H1 (cell line): ENCODE results near the gene CHI3L2. TPM values are rescaled to one million over a fixed set of nuclear protein-coding genes. Genes with fewer than 3 reads are reported as not detected.

Experiments
- CREB1 ChIP-seq: IDR thresholded peaks from 2 replicates; pipeline ENCODE4 v1.6.1; 2012; ENCODE audit warnings: inconsistent platforms
- NRF1 ChIP-seq: IDR thresholded peaks from 2 replicates; pipeline ENCODE4 v1.6.1; 2011; ENCODE audit warnings: mild to moderate bottlenecking, low read depth, low read length, improper control_type of control experiment
- polyA plus RNA-seq, 7 experiments: library from polyadenylated mRNA; depleted of rRNA in 3 of 7; stranded (reverse) in 5 of 7; unstranded in 2 of 7; fragments of >200 nt in 5 of 7; fragments of 200-250 nt in 2 of 7; gene quantifications; 1 replicate in 5 of 7; 2 replicates in 1 of 7; 4 replicates in 1 of 7; pipeline versions ENCODE4 v1.2.1 to v1.2.3, GENCODE V29; 2011 to 2013; ENCODE audit warnings: missing spikeins in 2 of 7, mixed read lengths in 2 of 7
- total RNA-seq: library from RNA; stranded (reverse); fragmentation: NEBNext Ultra II Directional; extraction: Animal tissue kit (Norgen Biotek cat#: 25700); gene quantifications from 2 replicates; pipeline ENCODE4 v1.2.1, GENCODE V29; 2021

The CHI3L2 gene
- total and polyA plus RNA-seq, 2 of the 8 experiments (the other 6 are each of a cell fraction or from before 2014, with no cell fraction given) = not detected

GRCh38 chr1:111217183-111217910 is 10.2 kb upstream of the CHI3L2 start (continued):
- TF ChIP-seq NRF1 (no peak), CREB1 (no peak)
